Measurements from ENCODE around the gene LYSMD3. TPM values are rescaled to one million over a fixed set of nuclear protein-coding genes. Genes with fewer than 3 reads are reported as not detected.

LYSMD3 gene
- total and polyA plus RNA-seq, 2 donors from 2014 or later: 7.3 to 18.7 TPM

DNA sequence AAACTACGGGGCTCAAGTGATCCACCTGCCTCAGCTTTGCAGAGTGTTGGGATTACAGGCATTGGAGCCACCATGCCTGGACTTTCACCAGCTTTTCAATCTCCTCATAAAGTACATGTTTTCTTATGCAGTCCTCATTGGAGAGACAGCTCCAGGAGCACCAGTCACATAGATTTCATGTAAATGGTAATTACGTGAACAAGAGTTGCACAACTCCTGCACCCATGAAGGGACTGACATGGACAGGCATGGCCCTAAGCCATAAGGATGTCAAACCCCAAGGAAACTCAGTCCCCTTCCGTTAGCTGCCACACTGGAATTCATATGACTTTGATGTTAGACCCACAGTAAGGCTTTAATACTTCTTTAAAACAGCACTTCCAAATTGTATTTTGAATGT, 21.6 kb upstream of the LYSMD3 start:
- TF ChIP-seq, protein P1, sequence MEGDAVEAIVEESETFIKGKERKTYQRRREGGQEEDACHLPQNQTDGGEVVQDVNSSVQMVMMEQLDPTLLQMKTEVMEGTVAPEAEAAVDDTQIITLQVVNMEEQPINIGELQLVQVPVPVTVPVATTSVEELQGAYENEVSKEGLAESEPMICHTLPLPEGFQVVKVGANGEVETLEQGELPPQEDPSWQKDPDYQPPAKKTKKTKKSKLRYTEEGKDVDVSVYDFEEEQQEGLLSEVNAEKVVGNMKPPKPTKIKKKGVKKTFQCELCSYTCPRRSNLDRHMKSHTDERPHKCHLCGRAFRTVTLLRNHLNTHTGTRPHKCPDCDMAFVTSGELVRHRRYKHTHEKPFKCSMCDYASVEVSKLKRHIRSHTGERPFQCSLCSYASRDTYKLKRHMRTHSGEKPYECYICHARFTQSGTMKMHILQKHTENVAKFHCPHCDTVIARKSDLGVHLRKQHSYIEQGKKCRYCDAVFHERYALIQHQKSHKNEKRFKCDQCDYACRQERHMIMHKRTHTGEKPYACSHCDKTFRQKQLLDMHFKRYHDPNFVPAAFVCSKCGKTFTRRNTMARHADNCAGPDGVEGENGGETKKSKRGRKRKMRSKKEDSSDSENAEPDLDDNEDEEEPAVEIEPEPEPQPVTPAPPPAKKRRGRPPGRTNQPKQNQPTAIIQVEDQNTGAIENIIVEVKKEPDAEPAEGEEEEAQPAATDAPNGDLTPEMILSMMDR (IDR thresholded peaks at IDR 0.05; ENCODE audit: borderline replicate concordance, extremely low read depth, insufficient read depth): no peak
- no peak for FAIRE-seq
- H3K4me3 ChIP-seq (ENCODE audit: low read length in 3 of 3): no peak overlapping the region
- H3K27ac ChIP-seq (ENCODE audit: low read depth in 2 of 2, low read length in 2 of 2): no peak overlapping the region
- H3K9ac ChIP-seq (ENCODE audit: low read length in 3 of 3): no peak overlapping the region
- no peaks in the 10 kb centered on the region for H3K4me1 ChIP-seq (ENCODE audit: control insufficient read depth in 2 of 3, insufficient read depth in 2 of 3, low read depth in 1 of 3, low read length in 3 of 3)
- H3K27me3 ChIP-seq (ENCODE audit: control insufficient read depth, insufficient read depth, low read length): no peaks in the 10 kb centered on the region
- H3K9me3 ChIP-seq (ENCODE audit: control insufficient read depth in 2 of 3, insufficient read depth in 1 of 3, low read length in 3 of 3): no peaks in the 10 kb centered on the region
- no peaks in the 10 kb centered on the region for H3K36me3 ChIP-seq (ENCODE audit: control insufficient read depth in 2 of 3, insufficient read depth in 3 of 3, low read length in 3 of 3)
- intact Hi-C loops (cut with DNase I): no loop called here
- no peak for DNase-seq

DNA sequence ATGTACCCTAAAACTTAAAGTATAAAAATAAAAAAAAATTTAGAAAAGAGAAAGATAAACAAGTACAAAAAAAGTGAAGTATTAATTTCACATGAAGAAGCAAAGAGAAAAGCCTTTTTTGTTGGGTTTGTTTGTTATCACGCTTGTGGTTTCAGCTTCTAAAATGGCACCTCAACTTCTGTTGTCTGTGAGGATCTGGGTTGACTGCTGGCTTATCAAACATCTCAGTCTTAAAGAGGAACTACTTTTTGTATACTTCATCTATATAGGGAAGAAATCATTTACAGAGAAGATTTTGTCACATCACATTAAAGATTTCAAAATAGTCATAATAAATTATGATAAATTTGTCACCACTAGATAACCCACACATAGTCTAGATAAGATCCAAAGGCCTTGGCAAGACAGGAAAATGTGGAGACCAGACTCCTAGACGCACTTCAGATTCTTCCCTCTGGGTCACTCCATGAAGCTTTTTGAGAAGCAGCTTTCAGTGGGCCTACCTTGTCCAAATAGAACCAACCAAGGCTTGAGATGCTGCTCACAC, 20.4 kb upstream of the LYSMD3 start:
- no peak for FAIRE-seq
- Histone ChIP-seq H3K4me1 (ENCODE audit: control insufficient read depth in 2 of 3, insufficient read depth in 2 of 3, low read depth in 1 of 3, low read length in 3 of 3) (no peaks in the 10 kb centered on the region), H3K9ac (ENCODE audit: low read length in 3 of 3) (no peak overlapping the region), H3K4me3 (ENCODE audit: low read length in 3 of 3) (no peak overlapping the region), H3K27me3 (ENCODE audit: control insufficient read depth, insufficient read depth, low read length) (no peaks in the 10 kb centered on the region), H3K9me3 (ENCODE audit: control insufficient read depth in 2 of 3, insufficient read depth in 1 of 3, low read length in 3 of 3) (no peaks in the 10 kb centered on the region), H3K27ac (ENCODE audit: low read depth in 2 of 2, low read length in 2 of 2) (no peak overlapping the region), H3K36me3 (ENCODE audit: control insufficient read depth in 2 of 3, insufficient read depth in 3 of 3, low read length in 3 of 3) (no peaks in the 10 kb centered on the region)
- intact Hi-C loops (cut with DNase I): no loop called here
- no peak for DNase-seq
- TF ChIP-seq, protein P1 (IDR thresholded peaks at IDR 0.05; ENCODE audit: borderline replicate concordance, extremely low read depth, insufficient read depth): no peak

DNA sequence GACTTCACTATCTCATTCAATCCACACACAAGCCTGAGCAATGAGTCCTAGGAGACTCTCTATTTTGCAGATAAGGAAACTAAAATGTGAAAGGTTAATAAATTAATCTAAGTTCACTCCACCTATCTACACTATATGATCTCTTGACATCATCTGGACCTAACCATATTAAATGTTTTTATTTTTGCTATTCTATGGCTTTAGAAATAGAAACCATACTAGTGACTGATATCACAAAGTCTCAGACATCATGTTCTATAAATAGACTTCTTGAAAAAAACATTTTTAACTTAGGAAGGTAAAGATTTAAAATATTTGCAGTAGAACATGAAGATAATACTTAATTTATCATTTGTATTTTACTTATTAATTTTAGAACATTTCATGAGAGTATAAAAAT, 19.8 kb upstream of the LYSMD3 start:
- Histone ChIP-seq H3K36me3 (ENCODE audit: control insufficient read depth in 2 of 3, insufficient read depth in 3 of 3, low read length in 3 of 3) (no peaks in the 10 kb centered on the region), H3K27ac (ENCODE audit: low read depth in 2 of 2, low read length in 2 of 2) (no peak overlapping the region), H3K27me3 (ENCODE audit: control insufficient read depth, insufficient read depth, low read length) (no peaks in the 10 kb centered on the region), H3K4me3 (ENCODE audit: low read length in 3 of 3) (no peak overlapping the region), H3K4me1 (ENCODE audit: control insufficient read depth in 2 of 3, insufficient read depth in 2 of 3, low read depth in 1 of 3, low read length in 3 of 3) (no peaks in the 10 kb centered on the region), H3K9ac (ENCODE audit: low read length in 3 of 3) (no peak overlapping the region), H3K9me3 (ENCODE audit: control insufficient read depth in 2 of 3, insufficient read depth in 1 of 3, low read length in 3 of 3) (no peaks in the 10 kb centered on the region)
- no peak for FAIRE-seq
- intact Hi-C loops (cut with DNase I): no loop called here
- TF ChIP-seq, protein P1 (IDR thresholded peaks at IDR 0.05; ENCODE audit: borderline replicate concordance, extremely low read depth, insufficient read depth): no peak
- DNase-seq: no peak

DNA sequence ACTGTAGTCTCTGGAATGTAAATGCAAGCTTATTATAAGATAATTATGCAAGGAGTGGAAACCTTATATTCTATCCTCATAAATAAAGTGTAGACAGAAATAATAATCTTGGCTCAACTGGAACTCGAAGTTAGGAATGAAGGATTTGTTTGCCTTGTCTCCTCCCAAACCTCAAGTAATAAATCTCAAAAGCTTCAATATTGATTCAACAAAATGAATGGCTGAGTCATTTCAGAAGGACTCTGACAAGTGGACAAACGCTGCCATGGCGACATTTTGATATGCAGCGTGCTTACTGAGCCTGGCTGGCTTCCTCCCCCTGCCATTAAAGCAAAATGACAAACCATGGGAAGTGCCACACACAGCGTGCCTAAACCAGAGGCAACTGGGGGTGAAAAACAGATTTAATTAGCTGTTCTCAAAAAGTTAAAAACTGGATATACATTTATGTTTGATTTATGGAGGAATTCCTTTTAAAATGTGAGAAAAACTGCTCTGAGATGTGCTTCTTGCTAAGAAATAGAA, 18.7 kb upstream of the LYSMD3 start:
- Histone ChIP-seq H3K4me1 (ENCODE audit: control insufficient read depth in 2 of 3, insufficient read depth in 2 of 3, low read depth in 1 of 3, low read length in 3 of 3) (no peaks in the 10 kb centered on the region), H3K4me3 (ENCODE audit: low read length in 3 of 3) (no peak overlapping the region), H3K27ac (ENCODE audit: low read depth in 2 of 2, low read length in 2 of 2) (no peak overlapping the region), H3K9ac (ENCODE audit: low read length in 3 of 3) (no peak overlapping the region), H3K36me3 (ENCODE audit: control insufficient read depth in 2 of 3, insufficient read depth in 3 of 3, low read length in 3 of 3) (no peaks in the 10 kb centered on the region), H3K9me3 (ENCODE audit: control insufficient read depth in 2 of 3, insufficient read depth in 1 of 3, low read length in 3 of 3) (no peaks in the 10 kb centered on the region), H3K27me3 (ENCODE audit: control insufficient read depth, insufficient read depth, low read length) (no peaks in the 10 kb centered on the region)
- intact Hi-C loops (cut with DNase I): no loop called here
- TF ChIP-seq, protein P1 (IDR thresholded peaks at IDR 0.05; ENCODE audit: borderline replicate concordance, extremely low read depth, insufficient read depth): no peak
- peak in 3 of 5 donors; percentile 15 to 46 (median 30) for DNase-seq
- no peak for FAIRE-seq
